ENCODE measurements around the gene ISG15.
"Not testable (repeated sequence)": the region's sequence is repeated elsewhere in the genome, so short reads cannot be mapped to it uniquely, and the experiment has no call there.

The ISG15 gene

DNA sequence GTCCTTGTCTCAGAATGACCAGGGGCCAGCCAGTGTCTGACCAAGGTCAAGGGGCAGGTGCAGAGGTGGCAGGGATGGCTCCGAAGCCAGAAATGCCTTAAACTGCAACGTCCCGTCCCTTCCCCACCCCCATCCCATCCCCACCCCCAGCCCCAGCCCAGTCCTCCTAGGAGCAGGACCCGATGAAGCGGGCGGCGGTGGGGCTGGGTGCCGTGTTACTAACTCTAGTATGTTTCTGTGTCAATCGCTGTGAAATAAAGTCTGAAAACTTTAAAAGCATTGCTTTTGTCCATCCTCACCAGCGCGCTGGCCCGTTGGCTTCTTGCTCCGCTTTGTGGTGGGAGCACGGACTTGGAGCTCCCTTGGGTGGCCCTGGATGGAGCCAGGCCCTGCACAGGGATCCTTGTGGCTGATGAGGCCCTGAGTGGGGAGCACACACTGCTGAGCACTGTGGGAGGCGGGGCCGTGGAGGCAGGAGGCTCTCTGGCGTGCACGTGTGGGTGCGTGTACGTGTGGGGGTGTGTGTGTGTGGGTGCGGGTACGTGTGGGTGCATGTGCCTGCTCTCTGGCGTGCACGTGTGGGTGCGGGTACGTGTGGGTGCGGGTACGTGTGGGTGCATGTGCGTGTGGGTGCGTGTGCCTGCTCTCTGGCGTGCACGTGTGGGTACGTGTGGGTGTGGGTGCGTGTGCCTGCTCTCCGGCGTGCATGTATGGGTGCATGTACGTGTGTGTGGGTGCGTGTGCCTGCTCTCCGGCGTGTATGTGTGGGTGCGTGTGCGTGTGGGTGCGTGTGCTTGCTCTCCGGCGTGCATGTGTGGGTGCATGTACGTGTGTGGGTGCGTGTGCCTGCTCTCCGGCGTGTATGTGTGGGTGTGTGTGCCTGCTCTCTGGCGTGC is 42.8 kb downstream of the ISG15 start:
- Histone ChIP-seq H3K9me2 (replicated peaks; ENCODE audit: insufficient read depth, low read length) (no peaks in the 10 kb centered on the region), H3K4me2 (ENCODE audit: low read depth, low read length, poor library complexity, severe bottlenecking) (no peak overlapping the region), H3K9me3 (ENCODE audit: insufficient read depth, low read length) (no peaks in the 10 kb centered on the region), H3K79me2 (ENCODE audit: insufficient read depth, low read length) (no peaks in the 10 kb centered on the region), H3K27me3 (ENCODE audit: low read length) (no peaks in the 10 kb centered on the region), H3K27ac (ENCODE audit: low read depth, low read length) (no peak overlapping the region), H4K20me1 (ENCODE audit: low read depth, low read length) (no peaks in the 10 kb centered on the region), H2AFZ (ENCODE audit: low read depth, low read length, severe bottlenecking) (no peak overlapping the region), H3F3A (ENCODE audit: insufficient read depth) (no peaks in the 10 kb centered on the region), H3K4me3 (ENCODE audit: insufficient read depth, low read length, poor library complexity, severe bottlenecking) (no peak overlapping the region), H3K36me3 (ENCODE audit: low read length) (no peaks in the 10 kb centered on the region), H3K9ac (ENCODE audit: low read length) (no peak overlapping the region)
- TF ChIP-seq CTCF (IDR thresholded peaks at IDR 0.05; ENCODE audit: insufficient read depth, low read length, poor library complexity, severe bottlenecking), result no peak
- TF ChIP-seq EZH2phosphoT487 (conservative IDR thresholded peaks at IDR 0.05; ENCODE audit: low read length), result no peak

- not testable (repeated sequence) for H3K9me2 ChIP-seq (replicated peaks; ENCODE audit: insufficient read depth, low read length); H3F3A ChIP-seq (ENCODE audit: insufficient read depth); H3K9ac ChIP-seq (ENCODE audit: low read length); H3K79me2 ChIP-seq (ENCODE audit: insufficient read depth, low read length); H3K27ac ChIP-seq (ENCODE audit: low read depth, low read length); H3K27me3 ChIP-seq (ENCODE audit: low read length); H3K4me2 ChIP-seq (ENCODE audit: low read depth, low read length, poor library complexity, severe bottlenecking); H2AFZ ChIP-seq (ENCODE audit: low read depth, low read length, severe bottlenecking); H3K36me3 ChIP-seq (ENCODE audit: low read length); H3K9me3 ChIP-seq (ENCODE audit: insufficient read depth, low read length); H4K20me1 ChIP-seq (ENCODE audit: low read depth, low read length); H3K4me3 ChIP-seq (ENCODE audit: insufficient read depth, low read length, poor library complexity, severe bottlenecking)
Measured at GRCh38 chr1:1057769-1058087, 44.4 kb downstream of the ISG15 start.

DNA sequence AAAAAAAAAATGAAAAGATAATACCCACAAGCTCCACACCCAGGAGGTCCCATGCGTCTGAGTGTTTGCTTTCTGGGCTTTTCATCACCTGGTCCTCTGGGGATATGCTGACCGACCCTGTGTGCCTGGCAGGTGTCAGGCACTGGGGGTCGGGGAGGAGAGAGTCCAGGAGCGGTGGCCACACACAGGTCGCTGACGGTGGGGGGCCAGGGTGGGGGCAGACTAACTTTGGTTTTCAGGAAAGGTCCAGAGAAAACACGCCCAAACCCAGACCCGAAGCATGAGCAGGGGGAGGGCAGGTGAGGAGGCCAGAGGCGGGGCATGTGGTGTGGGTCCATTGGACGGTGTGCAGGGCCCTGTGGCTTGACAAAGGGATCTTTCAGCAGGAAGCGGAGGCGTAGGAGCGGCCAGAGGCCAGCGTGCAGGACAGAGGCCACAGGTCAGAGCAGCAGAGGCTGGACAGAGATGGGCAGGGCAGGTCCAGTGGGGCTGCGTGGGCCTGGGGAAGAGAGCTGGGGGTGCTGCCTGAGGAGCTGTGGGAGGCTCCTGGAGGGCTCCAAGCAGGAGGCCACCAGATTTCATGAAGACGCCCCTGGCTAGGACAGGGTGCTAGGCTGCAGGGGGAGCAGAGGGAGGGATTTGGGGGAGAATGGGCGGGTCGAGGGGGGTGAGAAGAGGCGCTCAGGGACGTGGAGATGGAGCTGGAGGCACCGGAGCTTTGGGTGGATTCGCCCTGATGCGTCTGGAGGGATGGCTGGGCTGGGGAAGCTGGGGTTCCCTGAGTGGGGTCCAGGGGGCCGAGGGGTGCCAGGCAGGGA is 45.0 kb downstream of the ISG15 start:
- Histone ChIP-seq H3K4me2 (ENCODE audit: low read depth, low read length, poor library complexity, severe bottlenecking) (peak overlapping the region; percentile 64), H3K36me3 (ENCODE audit: low read length) (no peaks in the 10 kb centered on the region), H2AFZ (ENCODE audit: low read depth, low read length, severe bottlenecking) (no peak overlapping the region), H3K9ac (ENCODE audit: low read length) (no peak overlapping the region), H3K4me3 (ENCODE audit: insufficient read depth, low read length, poor library complexity, severe bottlenecking) (no peak overlapping the region), H3K9me3 (ENCODE audit: insufficient read depth, low read length) (no peaks in the 10 kb centered on the region), H3K27ac (ENCODE audit: low read depth, low read length) (no peak overlapping the region), H3F3A (ENCODE audit: insufficient read depth) (no peaks in the 10 kb centered on the region), H3K9me2 (replicated peaks; ENCODE audit: insufficient read depth, low read length) (no peaks in the 10 kb centered on the region), H4K20me1 (ENCODE audit: low read depth, low read length) (no peaks in the 10 kb centered on the region), H3K79me2 (ENCODE audit: insufficient read depth, low read length) (no peaks in the 10 kb centered on the region), H3K27me3 (ENCODE audit: low read length) (no peaks in the 10 kb centered on the region)
- TF ChIP-seq EZH2phosphoT487 (conservative IDR thresholded peaks at IDR 0.05; ENCODE audit: low read length), result no peak
- no peak for TF ChIP-seq CTCF (IDR thresholded peaks at IDR 0.05; ENCODE audit: insufficient read depth, low read length, poor library complexity, severe bottlenecking)

All from SU-DHL-6 (cell line).